GM20000 (cell line): Measurements from ENCODE around the gene USP54.

Source experiments
- DNase-seq: peaks from one replicate; pipeline ENCODE4 v3.0.0; 2012; ENCODE audit warnings: low spot score
- TF ChIP-seq, protein P1 (sequence below): IDR thresholded peaks from 2 replicates; pipeline ENCODE4 v1.5.1; 2012; ENCODE audit warnings: mild to moderate bottlenecking, control low read depth; ENCODE audit errors: extremely low read depth, missing control alignments

The USP54 gene

GRCh38 chr10:73501651-73502050 is 89.5 kb downstream of the USP54 start:
- TF ChIP-seq, protein P1, sequence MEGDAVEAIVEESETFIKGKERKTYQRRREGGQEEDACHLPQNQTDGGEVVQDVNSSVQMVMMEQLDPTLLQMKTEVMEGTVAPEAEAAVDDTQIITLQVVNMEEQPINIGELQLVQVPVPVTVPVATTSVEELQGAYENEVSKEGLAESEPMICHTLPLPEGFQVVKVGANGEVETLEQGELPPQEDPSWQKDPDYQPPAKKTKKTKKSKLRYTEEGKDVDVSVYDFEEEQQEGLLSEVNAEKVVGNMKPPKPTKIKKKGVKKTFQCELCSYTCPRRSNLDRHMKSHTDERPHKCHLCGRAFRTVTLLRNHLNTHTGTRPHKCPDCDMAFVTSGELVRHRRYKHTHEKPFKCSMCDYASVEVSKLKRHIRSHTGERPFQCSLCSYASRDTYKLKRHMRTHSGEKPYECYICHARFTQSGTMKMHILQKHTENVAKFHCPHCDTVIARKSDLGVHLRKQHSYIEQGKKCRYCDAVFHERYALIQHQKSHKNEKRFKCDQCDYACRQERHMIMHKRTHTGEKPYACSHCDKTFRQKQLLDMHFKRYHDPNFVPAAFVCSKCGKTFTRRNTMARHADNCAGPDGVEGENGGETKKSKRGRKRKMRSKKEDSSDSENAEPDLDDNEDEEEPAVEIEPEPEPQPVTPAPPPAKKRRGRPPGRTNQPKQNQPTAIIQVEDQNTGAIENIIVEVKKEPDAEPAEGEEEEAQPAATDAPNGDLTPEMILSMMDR: no peak
- DNase-seq: no peak

DNA sequence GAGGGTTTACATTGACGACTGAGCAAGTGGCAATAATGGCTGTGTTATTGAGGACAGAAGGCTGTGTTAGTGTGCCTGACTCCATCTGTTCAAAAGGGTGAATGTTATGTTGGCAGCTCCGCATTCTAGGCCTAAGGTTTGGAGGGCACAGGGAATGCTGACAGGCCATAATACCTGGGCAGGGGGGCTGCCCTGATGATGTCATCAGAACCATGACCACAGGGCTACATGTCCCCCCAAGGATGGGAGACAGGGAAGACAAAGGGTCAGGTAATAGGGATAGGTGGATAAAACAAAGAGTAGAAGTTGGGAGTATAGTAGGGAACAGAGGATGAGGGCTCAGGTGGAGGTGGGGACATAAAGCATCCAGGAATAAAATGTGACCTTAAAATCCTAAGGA is 93.5 kb downstream of the USP54 start:
- no peak for DNase-seq
- TF ChIP-seq, protein P1: no peak

- TF ChIP-seq, protein P1: no peak
- peak; percentile 92 for DNase-seq
Measured at GRCh38 chr10:73495884-73496674, 95.1 kb downstream of the USP54 start, which contains the start of gene PPP3CB. Gene PPP3CB, minus strand, starts transcription at chr10:73496024. Its CDS starts 135 bp downstream, at chr10:73495889.

- TF ChIP-seq, protein P1: no peak
- DNase-seq: peak; percentile 94
Measured at GRCh38 chr10:73495226-73495883, 95.8 kb downstream of the USP54 start.

- DNase-seq: no peak
- TF ChIP-seq, protein P1: no peak
Measured at GRCh38 chr10:73494877-73495225, 96.3 kb downstream of the USP54 start.

DNA sequence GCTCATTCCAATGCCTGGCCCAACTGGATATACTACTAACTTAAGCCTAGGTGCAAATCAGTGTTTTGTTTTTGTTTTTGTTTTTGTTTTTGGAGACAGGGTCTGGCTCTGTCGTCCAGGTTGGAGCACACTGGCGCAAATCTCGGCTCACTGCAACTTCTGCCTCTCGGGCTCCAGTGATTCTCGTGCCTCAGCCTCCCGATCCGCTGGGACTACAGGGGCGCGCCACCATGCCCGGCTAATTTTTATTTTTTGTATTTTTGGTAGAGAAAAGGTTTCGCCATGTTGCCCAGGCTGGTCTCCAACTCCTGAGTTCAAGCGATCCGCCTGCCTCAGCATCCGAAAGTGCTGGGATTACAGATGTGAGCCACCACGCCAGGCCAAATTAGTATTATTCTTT is 96.9 kb downstream of the USP54 start:
- no peak for DNase-seq
- TF ChIP-seq, protein P1: no peak

GRCh38 chr10:73493781-73494180 is 97.4 kb downstream of the USP54 start:
- no peak for DNase-seq

More at GRCh38 chr10:73493781-73494180, 97.4 kb downstream of the USP54 start:
- TF ChIP-seq, protein P1: no peak
